NCI-H128 (cell line): ENCODE results near the gene GSC.
"Not testable (repeated sequence)": the region's sequence is repeated elsewhere in the genome, so short reads cannot be mapped to it uniquely, and the experiment has no call there.

ENCODE experiments used
- DNase-seq: peaks from one replicate; lab custom pipeline; 2025; ENCODE audit not compliant: unreplicated experiment; lab: John Stamatoyannopoulos, UW

GSC gene

DNA sequence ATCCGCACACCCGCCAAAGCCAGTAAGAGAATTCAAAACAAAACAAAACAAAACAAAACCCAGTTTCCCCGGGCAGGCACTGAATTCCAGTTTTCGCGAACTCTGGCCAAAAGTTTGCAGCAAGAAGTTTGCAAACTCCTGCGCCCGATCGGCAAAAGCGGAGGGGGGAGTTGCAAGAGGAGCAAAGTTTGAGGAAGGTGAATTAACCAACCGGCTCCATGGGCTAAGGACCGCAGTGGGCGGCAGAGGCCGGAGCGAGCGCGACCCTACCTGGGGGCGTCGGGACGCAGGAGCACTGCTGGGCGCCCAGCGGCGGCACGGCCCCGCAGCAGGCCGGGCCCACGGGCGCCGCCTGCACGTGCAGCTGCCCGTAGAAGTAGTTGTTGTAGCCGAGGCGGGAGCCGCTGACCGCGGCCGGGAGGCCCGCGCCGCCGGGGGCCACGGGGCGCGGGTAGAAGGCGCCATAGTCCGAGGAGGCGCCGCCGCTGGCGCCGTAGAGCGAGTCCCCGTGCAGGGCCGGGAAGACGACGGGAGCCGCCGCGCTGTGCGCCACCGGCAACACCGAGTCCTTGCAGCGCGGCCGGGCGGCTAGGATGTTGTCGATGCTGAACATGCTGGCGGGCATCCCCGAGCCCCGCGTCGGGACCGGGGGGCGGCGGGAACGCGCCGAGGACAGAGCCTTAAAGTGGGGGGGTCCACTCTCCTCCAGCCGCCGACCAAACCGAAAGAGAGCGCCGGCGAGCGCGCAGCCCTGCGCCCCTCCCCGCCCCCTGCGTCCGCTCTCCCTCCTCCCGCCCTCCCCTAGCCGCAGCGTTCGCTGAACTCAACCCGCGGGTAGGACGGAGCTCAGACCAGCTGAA, at the start of gene GSC:
Gene GSC, minus strand, starts transcription at position 723 of the 860 bp plus-strand sequence. Its CDS starts 98 bp downstream, at position 625.
- peak; percentile 42 for DNase-seq

DNA sequence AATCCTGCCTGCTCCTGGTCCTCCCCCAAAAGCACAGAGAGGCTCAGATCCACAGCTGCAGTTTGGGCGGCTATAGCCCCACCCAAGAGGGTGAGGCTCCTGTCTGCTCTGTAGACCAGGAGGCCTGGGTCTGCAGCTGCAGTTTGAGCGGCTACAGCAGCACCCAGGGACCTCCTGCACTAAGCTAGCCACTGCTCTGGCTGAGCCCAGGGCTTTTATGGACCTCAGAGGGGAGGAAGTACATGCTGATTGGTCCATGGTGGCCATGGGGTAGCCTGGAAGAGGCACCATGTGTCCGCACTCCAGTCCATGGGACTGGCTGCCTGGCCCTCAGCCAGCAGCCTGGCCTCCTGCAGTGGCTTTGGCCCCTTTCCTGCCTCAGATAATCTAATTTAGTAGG, 49.6 kb upstream of the GSC start:
- no peak for DNase-seq

GRCh38 chr14:94816113-94816512, 46.2 kb upstream of the GSC start:
- DNase-seq = no peak

- no peak for DNase-seq
Observed at GRCh38 chr14:94805680-94806288, 35.9 kb upstream of the GSC start.

GRCh38 chr14:94801225-94801624, 31.3 kb upstream of the GSC start:
- no peak for DNase-seq

DNA sequence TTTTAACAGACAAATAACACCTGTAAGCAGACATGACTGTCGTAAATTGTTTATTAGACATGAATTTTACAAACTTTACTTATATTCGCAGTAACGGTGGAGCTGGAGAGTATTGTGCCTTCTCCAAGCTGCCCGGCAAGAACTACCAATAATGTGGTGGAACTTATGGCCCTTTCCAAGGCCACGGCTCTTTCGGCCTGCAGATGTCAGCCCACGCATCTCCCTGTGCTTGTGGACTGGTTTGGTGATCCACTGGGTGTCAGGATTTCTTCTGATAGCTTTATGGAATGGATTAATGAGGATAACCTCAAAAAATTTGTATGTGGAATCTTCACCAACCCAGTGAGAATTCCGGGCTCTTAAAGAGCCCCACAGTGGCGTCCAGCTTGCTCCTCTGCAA, 30.9 kb upstream of the GSC start:
- DNase-seq = not testable (repeated sequence)

DNA sequence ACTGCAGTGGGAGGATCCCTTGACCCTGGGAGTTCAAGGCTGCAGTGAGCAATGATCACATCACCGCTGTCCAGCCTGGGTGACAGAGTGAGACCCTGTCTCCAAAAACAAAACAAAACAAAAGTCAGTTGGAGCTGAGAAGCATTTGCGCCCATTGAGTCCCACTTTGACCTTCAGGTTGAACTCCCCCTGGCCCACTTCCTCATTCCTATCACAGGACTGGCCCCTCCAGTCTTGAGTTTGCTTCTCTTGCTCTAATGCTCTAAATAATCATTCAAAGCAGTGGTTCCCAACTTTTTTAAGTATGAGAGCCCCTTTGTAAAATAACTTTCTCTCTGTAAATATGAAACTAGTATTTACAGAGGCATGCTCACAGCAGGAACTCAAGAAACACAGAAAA, 28.0 kb upstream of the GSC start:
- no peak for DNase-seq

DNA sequence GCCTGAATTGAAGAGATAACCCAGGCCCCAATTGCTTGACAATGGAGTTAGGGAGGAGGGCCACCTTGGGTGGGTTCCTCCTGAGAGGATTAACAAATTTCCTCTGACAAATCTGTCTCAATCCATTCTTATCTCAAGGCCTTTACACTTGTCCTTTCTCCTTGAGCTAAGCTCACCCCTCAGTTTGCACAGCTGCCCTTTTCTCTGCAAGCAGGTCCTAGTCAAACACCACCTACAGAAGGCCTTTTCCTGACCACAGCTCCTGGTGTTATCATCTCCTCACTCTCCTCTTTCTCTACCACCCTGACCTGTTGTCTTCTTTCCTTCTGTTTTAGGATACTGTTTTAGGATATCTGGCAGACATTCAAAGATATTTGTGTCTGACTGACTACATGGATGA, 26.4 kb upstream of the GSC start:
- no peak for DNase-seq

DNA sequence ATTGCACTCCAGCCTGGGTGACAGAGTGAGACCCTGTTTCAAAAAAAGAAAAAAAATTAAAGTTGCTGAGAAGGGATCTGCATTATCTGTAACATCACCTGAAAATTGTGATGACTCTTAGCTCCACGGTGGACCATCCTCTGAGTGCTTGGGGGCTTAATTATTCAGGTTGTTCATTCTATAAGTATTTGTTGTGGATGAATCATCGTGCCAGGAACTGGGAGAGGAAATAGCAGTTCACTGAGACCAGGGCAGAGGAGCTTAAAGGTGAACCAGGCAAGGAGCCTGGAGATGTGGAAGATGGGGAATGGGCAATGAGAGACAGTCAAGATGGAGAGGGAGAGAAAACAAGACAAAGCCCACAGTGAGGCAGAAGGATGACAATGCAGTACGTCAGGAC, 25.5 kb upstream of the GSC start:
- no peak for DNase-seq

DNA sequence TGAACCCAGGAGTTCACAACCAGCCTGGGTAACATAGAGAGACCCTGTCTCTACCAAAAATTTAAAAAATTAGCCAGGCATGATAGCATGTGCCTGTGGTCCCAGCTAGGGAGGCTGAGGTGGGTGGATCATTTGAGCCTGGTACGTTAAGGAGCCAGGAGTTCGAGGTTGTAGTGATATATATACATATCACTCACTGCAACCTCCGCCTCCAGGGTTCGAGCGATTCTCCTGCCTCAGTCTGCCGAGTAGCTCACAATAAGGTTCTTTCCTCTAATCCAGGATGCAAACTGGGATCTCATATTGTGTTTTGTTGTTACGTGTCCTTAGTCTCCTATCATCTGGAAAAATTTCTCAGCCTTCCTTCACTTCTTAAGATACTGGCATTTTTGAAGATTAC, 24.0 kb upstream of the GSC start:
- DNase-seq = no peak

- DNase-seq = no peak
Observed at GRCh38 chr14:94787655-94788054, 17.7 kb upstream of the GSC start.

DNA sequence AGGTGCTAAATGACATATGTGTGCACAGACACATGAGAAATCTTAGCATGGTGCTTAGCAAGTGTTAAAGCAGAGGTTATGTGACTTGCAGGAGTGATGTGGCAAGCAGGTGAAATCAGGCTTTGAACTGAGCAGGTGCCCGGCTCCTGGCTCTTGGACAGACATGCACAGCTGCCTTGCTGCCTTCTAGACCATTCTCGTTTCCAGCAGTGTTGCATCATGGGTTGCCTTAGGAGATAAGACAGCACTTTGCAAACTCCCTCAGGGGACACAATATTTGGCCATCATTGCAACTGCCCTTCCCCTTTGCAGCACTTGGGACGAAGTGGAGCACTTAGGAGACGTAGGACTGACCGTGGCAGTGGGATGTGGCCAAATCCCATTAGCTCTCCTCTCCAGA, 17.2 kb upstream of the GSC start:
- DNase-seq = no peak

DNA sequence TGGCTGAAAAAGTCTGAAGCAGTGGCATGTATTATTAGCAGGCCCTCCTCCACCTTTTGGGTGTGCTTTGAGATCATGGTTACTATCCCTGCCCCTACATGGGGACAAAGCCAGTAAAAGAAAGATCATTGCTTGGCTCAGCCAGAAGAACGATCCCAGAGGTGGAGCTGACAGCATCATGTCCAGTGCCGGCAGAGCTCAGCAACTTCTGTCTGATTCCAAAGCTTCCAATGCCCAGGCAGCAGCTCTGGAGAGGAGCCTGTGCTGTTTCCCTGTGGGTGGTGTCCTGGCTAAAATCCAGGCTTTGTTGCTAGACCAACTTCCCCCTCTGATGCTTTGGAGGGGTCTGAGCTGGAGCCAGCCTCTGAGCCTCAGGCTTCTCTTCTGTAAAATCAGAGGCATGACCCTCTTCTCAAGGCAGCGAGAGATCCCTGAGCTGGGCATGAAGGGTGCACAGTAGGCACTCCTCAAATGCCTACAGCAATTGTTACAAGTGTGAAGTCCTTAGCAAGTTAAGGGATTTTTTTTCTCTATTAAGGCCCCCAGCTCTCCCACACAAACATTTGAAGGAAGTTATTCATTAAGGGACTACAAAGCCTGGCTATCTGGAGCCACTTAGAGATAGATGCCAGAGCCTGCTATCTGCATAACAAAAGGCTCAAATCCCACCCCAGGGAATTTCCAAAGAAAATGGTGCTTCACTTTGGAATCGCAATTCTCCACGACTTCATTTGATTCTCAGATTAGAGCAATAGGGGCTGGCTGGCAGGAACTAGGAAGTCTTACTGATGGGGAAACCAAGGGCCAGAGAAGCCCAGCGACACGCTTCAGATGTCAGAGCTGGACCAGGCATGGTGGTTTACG, 10.9 kb upstream of the GSC start:
- no peak for DNase-seq

DNA sequence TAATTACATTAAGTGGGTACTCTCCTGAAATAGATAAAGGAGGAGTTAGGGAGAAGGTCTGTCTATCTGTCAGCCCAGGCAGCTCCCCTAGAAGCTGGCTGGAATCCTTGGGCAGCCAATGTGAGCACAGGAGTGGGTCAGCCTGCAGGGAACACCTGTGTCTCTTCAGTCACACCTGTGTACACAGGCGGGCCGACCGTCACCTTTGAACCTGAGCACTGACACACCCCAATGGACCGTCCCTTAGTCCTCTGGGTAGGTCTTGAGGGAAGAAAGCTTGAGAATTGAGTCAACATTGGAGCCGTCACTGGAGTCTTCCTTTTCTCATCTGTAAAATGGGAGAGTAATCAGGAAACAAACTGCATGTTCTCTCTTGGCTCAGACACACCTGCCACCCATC, 9.8 kb upstream of the GSC start:
- DNase-seq = no peak

- DNase-seq = no peak
Observed at GRCh38 chr14:94775871-94776210, 5.9 kb upstream of the GSC start.

DNA sequence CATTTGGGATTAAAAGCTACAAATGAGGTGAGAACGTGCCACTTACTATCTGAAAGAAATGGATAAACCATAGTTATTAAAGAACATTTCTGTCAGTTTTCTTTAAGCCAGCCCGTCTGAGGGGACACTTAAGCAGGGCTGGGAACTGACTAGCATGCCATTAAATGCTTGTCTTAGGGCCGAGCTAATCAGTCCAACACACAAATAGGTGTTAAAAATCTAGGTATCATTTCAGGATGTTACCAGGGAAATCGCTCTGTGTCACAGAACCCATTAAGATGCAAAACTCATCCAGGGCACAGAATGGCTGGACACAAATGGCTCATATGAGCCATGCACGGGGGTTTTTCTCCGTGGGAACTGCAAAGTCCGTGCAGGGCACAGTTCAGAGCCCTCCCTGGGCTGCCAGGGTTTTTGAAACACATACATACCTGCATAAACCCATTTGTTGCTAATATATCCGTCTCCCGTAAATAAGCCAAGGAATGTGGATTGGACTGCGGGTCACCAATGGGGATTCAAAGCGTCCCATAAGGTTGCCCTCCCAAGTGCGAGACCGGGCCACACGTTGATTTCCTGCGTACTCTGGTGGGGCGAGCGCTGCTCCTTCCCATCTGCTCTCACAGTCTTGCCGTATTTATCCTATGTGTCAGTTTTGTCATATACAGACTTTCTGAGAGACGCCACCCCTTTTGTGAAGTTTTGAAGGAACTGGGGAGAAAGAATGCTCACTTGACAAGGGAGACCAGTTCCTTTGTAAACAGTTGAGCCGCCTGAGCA, 5.4 kb upstream of the GSC start:
- no peak for DNase-seq

DNA sequence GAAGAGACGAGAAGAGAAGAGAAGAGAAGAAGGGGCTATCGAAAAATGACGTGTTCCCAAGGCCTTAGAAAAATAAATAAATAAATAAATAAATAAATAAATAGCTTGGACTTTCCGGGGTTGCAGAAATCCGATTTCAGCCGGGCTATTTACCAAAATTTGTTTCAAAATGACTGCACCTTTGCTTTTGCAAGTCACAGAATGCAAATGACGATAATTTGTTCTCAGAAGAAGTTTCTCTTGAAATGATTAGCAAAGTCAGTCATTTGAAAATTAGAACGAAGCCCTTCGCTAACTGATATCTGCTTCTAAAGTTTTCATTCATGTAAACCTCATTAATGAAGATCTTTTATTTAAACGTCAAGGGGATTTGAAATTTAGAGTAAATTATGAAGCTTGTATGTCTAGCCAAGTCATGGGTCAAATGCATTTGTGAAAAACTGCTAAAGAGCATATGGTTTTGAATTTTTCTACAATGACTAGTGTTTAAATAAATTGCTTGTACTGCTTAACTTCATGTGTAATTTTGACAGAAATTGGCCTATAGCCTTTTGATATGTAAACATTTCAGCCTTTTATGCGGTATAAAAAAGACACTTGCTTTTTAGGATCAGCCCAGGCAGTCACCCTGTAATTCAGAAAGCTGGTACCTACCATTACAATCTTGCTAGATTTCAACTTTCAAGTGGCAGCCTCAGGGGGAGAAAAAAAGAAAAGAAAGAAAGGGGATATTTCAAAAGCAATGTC, 4.6 kb upstream of the GSC start:
- no peak for DNase-seq

DNA sequence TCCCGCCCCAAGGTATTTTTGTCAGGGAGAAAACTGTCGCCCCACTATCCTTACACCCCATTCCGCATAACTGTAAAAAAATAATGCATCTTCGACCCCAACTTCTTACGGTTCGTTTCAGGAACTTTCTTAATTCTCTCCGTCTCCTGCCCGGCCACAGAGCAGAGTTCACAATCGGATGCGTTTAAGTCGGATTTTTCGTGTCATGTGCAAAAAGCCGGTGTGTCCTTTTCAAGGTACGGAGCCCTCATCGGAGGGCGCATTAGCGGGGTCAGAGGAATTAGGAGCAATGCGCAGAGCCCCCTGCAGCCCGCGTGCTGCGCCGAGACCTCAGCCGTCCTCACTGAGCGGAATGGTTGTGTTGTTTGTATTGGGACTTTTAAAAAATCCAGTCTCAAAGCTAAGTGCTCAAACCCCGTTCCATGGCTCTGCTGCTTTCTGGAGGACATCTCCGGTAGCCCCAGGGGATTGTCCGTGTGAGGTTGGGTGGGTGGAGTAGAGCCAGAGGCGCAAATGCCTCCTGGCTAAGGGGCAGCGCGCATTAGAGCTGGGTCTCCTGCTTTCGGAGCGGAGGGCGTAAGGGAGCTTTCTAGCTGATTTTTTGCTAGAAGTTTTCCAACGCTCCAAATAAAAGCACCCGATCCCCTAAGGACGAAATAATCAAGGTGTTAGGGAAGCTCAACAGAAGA, 3.9 kb upstream of the GSC start:
- DNase-seq = no peak

- no peak for DNase-seq
Observed at GRCh38 chr14:94773061-94773648, 3.2 kb upstream of the GSC start.
